Neural crest cell (in vitro differentiated cells): ENCODE results near the gene MORC4. TPM values are rescaled to one million over a fixed set of nuclear protein-coding genes. Genes with fewer than 3 reads are reported as not detected.

Experiments used
- DNase-seq: peaks from one replicate; pipeline ENCODE4 v3.0.0; 2021; ENCODE audit warnings: low read depth, mixed read lengths, low spot score
- H3K27ac Mint-ChIP-seq: one replicate; pipeline ENCODE4 v1.8.0; 2021; ENCODE audit warnings: mild to moderate bottlenecking, mixed read lengths; ENCODE audit not compliant: unreplicated experiment
- H3K27me3 Mint-ChIP-seq: 2 replicates; pipeline ENCODE4 v1.8.0; 2021; ENCODE audit warnings: low read depth, mild to moderate bottlenecking, mixed read lengths
- H3K36me3 Mint-ChIP-seq: 2 replicates; pipeline ENCODE4 v1.8.0; 2021; ENCODE audit warnings: low read depth, mild to moderate bottlenecking, mixed read lengths
- H3K4me1 Mint-ChIP-seq: 2 replicates; pipeline ENCODE4 v1.8.0; 2021; ENCODE audit warnings: mixed read lengths
- H3K4me3 Mint-ChIP-seq: one replicate; pipeline ENCODE4 v1.8.0; 2021; ENCODE audit warnings: mild to moderate bottlenecking, mixed read lengths
- H3K9me3 Mint-ChIP-seq: 2 replicates; pipeline ENCODE4 v1.8.0; 2021; ENCODE audit warnings: mixed read lengths
- CTCF ChIP-seq: fragments of 200-600 bp; sonication (generic); conservative IDR thresholded peaks from 2 replicates; pipeline ENCODE4 v1.5.0; 2021; ENCODE audit warnings: antibody characterized with exemption, mild to moderate bottlenecking
- total RNA-seq: library from RNA; stranded (reverse); gene quantifications from 2 replicates; pipeline ENCODE4 v1.2.1, GENCODE V29; 2021

MORC4 gene
- total RNA-seq, 1 donor from 2014 or later = 10.1 TPM

GRCh38 chrX:106963111-106963510, 36.9 kb downstream of the MORC4 start:
- H3K27me3 Mint-ChIP-seq = no peaks in the 10 kb centered on the region
- H3K4me1 Mint-ChIP-seq = peaks cover 3% of the 10 kb centered on the region
- peaks cover 30% of the 10 kb centered on the region for H3K36me3 Mint-ChIP-seq
- peaks cover 6% of the 10 kb centered on the region for H3K9me3 Mint-ChIP-seq
- no peak overlapping the region for H3K27ac Mint-ChIP-seq
- DNase-seq = no peak
- TF ChIP-seq CTCF = no peak
- no peak overlapping the region for H3K4me3 Mint-ChIP-seq

GRCh38 chrX:106959901-106960300, 40.1 kb downstream of the MORC4 start:
- peak; percentile 46 for TF ChIP-seq CTCF
- no peak overlapping the region for H3K4me3 Mint-ChIP-seq
- H3K4me1 Mint-ChIP-seq = peaks cover 3% of the 10 kb centered on the region
- peaks cover 22% of the 10 kb centered on the region for H3K36me3 Mint-ChIP-seq
- DNase-seq = no peak
- no peak overlapping the region for H3K27ac Mint-ChIP-seq
- H3K27me3 Mint-ChIP-seq = no peaks in the 10 kb centered on the region
- peaks cover 2% of the 10 kb centered on the region for H3K9me3 Mint-ChIP-seq

GRCh38 chrX:106957856-106958255, 42.2 kb downstream of the MORC4 start:
- Mint-ChIP-seq H3K4me3 (no peak overlapping the region), H3K4me1 (peaks cover 3% of the 10 kb centered on the region), H3K9me3 (peaks cover 2% of the 10 kb centered on the region), H3K27ac (no peak overlapping the region), H3K36me3 (peaks cover 11% of the 10 kb centered on the region), H3K27me3 (no peaks in the 10 kb centered on the region)
- TF ChIP-seq CTCF = no peak
- DNase-seq = no peak

GRCh38 chrX:106955004-106955772, 44.8 kb downstream of the MORC4 start:
- H3K4me3 Mint-ChIP-seq = no peak overlapping the region
- no peak for TF ChIP-seq CTCF
- DNase-seq = no peak
- no peaks in the 10 kb centered on the region for H3K27me3 Mint-ChIP-seq
- peaks cover 6% of the 10 kb centered on the region for H3K36me3 Mint-ChIP-seq
- no peak overlapping the region for H3K27ac Mint-ChIP-seq
- no peaks in the 10 kb centered on the region for H3K9me3 Mint-ChIP-seq
- peaks cover 5% of the 10 kb centered on the region for H3K4me1 Mint-ChIP-seq

GRCh38 chrX:106954041-106954440, 46.0 kb downstream of the MORC4 start:
- Mint-ChIP-seq H3K27ac (no peak overlapping the region), H3K4me3 (no peak overlapping the region), H3K36me3 (peaks cover 9% of the 10 kb centered on the region), H3K4me1 (peaks cover 4% of the 10 kb centered on the region), H3K27me3 (no peaks in the 10 kb centered on the region), H3K9me3 (no peaks in the 10 kb centered on the region)
- TF ChIP-seq CTCF = no peak
- no peak for DNase-seq
